HG03521 (cell line): ENCODE results near the gene ASXL1.
"Not testable (repeated sequence)": the region's sequence is repeated elsewhere in the genome, so short reads cannot be mapped to it uniquely, and the experiment has no call there.

Experiments used
- ATAC-seq: cut with Tn5 transposase; IDR thresholded peaks from one replicate; pipeline ENCODE4 v1.9.1; 2021; ENCODE audit warnings: mild to moderate bottlenecking, moderate library complexity; ENCODE audit not compliant: unreplicated experiment

The ASXL1 gene

DNA sequence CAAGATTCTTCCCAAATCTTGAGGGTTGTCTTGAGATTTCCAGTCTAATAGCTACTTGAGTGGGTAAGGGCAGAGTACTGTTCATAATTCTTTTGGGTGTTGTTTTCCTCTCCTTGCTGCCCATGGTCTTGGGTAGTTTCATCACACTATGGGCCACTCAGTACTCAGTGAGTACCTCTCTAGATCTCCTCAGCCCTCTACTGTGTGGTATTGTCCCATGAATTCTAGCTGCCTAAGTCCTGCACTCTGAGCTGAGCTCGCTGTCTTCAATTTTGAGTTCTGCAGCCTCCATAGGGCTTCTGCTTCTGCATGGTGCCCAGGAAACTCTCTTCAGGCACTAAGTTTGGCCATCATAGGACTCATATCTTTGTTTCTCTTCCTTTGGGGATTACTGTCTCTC, 42.3 kb downstream of the ASXL1 start:
- no peak for ATAC-seq

DNA sequence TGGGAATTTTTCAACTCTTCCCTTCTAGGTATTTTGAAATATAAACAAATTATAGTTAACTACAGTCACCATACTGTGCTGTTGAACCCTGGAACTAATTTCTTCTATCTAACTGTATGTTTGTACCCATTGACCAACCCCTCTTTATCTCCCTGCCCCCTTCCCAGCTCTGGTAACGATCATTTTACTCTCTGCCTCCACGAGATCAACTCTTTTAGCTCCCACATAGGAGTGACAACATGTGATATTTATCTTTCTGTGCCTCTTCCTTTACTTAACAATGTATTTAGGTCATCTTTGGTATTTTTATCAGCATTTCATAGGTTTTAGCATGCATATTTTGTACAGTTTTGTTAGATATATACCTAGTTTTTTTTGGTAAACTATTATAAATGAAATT, 45.9 kb downstream of the ASXL1 start:
- no peak for ATAC-seq

DNA sequence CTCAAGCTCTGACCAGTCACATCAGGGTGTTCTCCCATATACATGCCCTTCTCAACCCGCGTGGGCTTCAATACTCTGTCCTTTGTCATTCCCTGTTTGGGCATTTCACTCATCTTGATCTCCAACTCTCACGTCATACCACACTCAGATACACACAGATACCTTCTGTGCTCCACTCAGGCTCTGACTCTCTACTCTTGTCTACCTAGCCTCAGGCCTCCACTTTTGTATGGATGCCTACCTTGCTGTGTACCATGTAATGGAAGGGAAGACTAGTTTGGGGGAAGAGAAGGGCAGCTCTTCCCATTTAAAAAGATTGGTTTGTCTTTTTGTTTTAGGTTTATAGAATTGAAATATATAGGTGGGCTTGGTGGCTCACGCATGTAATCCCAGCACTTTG, 48.6 kb downstream of the ASXL1 start:
- ATAC-seq: no peak

DNA sequence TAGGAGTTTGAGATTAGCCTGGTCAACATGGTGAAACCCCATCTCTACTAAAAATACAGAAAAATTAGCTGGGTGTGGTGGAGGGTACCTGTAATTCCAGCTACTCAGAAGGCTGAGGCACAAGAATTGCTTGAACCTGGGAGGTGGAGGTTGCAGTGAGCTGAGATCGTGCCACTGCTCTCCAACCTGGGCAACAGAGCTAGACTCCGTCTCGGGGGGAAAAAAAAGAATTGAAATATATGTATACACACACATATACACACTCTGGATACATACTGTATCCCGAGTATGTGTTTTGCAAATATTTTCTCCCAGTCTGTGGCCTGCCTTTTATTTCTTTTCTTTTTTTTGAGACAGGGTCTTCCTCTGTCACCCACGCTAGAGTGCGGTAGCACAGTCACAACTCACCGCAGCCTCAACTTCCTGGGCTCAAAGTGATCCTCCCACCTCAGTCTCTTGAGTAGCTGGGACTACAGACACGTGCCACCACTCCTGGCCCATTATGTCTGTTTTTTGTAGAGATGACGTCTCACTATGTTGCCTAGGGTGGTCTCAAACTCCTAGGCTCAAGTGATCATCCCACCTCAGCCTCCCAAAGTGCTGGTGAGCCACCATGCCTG, 49.1 kb downstream of the ASXL1 start:
- not testable (repeated sequence) for ATAC-seq

DNA sequence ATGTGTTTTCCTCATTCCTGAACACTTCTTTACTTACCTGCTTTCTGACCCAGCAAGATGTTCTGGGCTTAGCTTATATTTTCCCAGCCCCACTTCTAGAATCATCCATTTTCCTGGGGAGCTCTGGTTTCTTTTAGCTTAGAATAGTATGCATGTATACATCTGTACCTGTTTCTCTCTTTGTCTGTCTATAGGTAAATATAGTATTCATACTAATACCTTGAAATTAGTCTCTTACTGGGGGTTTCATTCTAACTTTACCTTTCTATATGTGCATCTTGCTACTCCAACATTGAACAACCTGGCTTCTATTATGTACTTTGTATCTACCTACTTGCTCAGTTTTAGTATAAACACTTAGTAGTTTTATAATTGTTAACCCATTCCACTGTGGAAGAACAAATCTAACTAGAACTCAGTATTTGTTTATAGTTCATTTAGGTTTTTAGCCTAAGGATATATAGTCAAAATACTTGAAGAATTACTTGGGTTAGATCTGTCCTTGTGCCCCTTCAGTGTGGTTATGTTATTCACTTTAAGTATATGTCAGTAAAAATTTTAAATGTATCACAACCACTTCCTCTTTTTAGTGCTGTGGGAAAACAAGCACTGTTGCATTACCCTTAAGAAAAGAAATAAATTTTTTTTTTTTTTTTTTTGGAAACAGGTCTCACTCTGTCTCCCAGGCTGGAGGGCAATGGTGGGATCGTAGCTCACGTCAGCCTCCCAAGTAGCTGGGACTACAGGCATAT, 54.0 kb downstream of the ASXL1 start:
- ATAC-seq: no peak

DNA sequence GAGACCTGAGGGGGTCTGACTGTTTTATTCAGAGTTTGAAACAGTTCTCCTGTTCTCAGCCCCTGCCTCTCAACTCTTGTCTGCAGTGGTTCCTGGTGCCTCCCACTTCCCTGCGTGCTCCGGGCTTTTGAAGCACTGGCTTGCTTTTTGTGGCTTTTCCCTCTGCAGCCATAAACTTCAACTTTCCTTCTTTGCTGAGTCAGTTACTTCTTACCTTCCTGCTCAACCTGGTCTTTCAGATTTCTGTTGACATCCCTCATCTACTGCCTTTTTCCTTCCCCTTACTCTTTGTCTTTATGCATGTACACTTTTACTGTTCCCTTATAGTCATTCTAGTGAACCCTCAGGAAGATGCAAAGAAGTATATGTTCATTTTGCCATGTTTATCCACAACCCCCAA, 57.4 kb downstream of the ASXL1 start:
- no peak for ATAC-seq

DNA sequence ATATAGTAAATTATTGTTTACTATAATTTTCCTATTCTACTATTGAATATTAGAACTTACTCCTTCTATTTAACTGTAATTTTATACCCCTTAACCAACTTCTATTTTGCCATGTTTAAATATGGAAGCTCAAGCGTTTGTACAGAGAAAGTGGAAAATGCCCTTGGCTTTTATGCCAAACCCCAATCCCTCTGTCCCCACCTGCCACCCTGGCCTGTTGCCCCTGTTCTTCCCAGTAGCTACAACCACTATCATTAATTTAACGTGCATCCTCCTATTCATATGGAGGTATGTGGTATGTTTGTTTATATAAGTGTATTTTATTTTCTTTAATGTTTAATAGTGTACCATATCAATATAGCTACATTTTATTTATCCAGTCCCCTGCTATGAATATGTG, 58.1 kb downstream of the ASXL1 start:
- ATAC-seq: no peak

DNA sequence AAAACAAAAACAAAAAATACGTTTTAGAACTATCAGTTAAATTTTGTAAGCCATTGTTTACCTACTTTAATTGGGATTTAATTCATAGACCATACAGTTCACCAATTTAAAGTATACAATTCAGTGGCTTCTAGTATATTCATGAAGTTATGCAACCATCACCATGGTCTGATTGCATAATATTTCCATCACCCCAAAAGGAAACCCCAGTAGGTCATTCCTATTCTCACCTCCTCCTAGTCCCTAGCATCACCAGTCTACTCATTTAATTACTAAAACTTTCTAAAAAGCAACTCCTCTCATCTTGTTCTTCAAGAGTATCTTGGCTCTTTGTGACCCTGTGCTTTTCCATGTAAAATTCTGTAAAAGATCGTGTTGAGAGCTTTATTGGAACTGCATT, 60.2 kb downstream of the ASXL1 start:
- ATAC-seq: no peak

DNA sequence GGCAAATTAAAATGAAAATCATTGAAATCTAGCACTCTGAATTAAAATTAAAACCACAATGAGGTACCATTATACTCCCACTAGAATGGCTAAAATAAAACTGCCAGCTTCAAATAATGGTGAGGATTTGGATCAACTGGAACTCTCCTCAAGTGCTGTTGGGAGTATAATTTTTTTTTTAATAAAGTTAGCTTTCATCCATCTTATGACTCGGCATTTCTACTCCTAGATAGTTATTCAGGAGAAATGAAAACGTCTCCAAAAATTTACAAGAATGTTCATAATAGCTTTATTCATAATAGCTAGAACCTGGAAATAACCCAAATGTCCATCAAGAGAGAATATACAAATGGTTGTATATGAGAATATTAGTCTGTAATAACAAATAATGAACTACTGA, 63.2 kb downstream of the ASXL1 start:
- no peak for ATAC-seq

DNA sequence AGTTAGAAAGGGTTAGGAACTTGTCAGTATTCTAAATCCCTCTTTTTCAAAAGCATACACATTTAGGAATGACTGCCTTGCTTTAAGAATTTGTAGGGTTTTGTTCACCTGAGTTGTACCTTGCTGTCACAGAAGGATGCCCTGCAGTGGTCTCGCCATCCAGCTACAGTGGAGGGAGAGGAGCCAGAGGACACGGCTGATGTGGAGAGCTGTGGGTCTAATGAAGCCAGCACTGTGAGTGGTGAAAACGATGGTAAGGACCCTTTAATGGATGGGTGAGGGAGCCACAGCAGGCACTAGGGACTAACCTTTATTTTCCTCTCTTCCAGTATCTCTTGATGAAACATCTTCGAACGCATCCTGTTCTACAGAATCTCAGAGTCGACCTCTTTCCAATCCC, 69.9 kb downstream of the ASXL1 start:
- ATAC-seq: no peak

DNA sequence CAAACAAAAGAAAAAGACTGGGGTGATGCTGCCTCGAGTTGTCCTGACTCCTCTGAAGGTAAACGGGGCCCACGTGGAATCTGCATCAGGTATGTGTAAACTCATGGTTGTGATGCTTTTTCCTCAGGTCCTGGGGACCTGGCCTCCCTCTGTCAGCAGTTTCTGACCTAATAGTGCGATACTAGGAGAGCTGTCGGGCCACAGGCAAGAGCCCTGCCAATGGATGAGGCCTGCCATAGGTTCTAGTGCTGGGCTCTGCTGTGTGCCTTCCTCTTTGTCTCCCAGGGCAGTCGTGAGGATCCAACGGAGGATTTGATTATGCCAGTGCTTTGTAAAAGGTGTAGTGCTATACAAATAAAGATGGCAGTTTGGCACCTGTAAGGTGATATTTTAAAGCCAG, 71.2 kb downstream of the ASXL1 start:
- ATAC-seq: no peak

DNA sequence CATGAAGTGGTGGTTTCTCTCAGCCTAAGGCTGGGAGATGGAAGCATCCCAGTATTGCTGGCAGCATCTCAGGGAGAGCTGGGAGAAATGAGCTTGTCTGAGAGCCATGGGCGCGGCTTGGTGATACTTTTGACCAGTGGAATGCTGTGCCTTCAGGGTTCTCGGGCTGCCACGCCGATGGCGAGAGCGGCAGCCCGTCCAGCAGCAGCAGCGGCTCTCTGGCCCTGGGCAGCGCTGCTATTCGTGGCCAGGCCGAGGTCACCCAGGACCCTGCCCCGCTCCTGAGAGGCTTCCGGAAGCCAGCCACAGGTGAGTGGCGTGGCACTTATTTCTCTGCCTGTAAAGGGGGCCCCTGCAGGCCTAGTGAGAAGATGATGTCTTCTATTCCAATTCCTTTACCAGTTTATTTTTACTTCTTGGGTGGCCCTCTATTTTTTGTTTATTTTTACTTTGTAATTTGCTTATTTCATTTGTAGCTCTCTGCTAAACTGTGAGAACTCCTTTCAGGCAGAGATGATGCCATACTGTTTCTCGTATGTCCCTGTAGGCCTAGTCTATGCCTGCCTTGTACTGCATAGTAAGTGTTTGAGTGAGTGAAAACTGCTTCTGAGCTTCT, 71.7 kb downstream of the ASXL1 start:
- no peak for ATAC-seq

DNA sequence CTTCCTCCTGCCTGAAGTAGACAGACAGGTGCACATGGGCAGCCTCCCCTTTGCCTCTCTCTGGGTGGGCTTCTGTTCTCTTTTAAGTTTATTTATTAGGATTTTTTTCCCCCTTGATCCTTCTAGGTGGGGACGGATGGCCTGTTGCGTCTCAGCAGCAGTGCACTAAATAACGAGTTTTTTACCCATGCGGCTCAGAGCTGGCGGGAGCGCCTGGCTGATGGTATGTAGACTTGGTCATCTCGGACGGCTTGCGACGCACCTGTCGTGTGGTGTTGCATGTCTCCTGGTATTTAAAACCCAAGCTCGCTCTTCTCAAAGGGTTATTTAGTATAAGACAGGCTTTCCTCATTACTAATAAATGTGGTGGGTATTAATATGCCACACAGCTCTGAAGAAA, 73.3 kb downstream of the ASXL1 start:
- no peak for ATAC-seq

DNA sequence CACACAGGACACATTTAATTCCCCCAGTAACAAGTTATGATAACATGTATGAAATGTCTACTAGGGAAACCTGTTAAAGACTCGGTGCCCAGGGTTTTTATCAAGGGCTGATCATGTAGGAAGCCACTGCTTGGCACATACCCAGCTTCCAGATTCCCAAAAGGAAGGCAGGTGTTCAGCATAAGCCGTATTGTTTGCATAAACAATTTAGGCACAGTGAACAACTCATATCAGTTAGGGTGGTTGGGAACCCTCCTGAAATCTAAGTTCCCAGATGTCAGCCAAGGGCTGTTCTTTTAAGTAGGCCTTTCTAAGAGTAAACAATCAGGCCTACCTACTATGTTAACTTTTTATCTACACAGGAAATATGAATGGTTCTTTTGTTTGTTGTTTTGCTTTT, 74.1 kb downstream of the ASXL1 start:
- no peak for ATAC-seq

DNA sequence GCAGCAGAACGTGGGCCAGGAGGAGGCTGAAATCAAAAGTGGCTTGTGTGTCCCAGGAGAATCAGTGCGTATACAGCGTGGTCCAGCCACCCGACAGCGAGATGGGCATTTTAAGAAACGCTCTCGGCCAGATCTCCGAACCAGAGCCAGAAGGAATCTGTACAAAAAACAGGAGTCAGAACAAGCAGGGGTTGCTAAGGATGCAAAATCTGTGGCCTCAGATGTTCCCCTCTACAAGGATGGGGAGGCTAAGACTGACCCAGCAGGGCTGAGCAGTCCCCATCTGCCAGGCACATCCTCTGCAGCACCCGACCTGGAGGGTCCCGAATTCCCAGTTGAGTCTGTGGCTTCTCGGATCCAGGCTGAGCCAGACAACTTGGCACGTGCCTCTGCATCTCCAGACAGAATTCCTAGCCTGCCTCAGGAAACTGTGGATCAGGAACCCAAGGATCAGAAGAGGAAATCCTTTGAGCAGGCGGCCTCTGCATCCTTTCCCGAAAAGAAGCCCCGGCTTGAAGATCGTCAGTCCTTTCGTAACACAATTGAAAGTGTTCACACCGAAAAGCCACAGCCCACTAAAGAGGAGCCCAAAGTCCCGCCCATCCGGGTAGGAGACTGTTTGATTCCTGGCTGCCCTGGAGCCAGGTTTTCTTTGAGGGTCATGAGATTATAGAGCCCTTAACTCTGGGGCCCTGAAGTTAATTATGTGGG, 75.3 kb downstream of the ASXL1 start:
- ATAC-seq: no peak

DNA sequence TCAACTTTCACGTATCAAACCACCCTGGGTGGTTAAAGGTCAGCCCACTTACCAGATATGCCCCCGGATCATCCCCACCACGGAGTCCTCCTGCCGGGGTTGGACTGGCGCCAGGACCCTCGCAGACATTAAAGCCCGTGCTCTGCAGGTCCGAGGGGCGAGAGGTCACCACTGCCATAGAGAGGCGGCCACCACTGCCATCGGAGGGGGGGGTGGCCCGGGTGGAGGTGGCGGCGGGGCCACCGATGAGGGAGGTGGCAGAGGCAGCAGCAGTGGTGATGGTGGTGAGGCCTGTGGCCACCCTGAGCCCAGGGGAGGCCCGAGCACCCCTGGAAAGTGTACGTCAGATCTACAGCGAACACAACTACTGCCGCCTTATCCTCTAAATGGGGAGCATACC, 76.3 kb downstream of the ASXL1 start:
- no peak for ATAC-seq

DNA sequence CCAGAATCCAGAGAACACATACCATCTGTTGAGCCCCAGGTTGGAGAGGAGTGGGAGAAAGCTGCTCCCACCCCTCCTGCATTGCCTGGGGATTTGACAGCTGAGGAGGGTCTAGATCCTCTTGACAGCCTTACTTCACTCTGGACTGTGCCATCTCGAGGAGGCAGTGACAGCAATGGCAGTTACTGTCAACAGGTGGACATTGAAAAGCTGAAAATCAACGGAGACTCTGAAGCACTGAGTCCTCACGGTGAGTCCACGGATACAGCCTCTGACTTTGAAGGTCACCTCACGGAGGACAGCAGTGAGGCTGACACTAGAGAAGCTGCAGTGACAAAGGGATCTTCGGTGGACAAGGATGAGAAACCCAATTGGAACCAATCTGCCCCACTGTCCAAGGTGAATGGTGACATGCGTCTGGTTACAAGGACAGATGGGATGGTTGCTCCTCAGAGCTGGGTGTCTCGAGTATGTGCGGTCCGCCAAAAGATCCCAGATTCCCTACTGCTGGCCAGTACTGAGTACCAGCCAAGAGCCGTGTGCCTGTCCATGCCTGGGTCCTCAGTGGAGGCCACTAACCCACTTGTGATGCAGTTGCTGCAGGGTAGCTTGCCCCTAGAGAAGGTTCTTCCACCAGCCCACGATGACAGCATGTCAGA, 77.4 kb downstream of the ASXL1 start:
- no peak for ATAC-seq

DNA sequence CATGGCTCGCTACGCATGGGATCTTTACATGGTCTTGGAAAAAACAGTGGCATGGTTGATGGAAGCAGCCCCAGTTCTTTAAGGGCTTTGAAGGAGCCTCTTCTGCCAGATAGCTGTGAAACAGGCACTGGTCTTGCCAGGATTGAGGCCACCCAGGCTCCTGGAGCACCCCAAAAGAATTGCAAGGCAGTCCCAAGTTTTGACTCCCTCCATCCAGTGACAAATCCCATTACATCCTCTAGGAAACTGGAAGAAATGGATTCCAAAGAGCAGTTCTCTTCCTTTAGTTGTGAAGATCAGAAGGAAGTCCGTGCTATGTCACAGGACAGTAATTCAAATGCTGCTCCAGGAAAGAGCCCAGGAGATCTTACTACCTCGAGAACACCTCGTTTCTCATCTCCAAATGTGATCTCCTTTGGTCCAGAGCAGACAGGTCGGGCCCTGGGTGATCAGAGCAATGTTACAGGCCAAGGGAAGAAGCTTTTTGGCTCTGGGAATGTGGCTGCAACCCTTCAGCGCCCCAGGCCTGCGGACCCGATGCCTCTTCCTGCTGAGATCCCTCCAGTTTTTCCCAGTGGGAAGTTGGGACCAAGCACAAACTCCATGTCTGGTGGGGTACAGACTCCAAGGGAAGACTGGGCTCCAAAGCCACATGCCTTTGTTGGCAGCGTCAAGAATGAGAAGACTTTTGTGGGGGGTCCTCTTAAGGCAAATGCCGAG, 78.2 kb downstream of the ASXL1 start:
- ATAC-seq: no peak

DNA sequence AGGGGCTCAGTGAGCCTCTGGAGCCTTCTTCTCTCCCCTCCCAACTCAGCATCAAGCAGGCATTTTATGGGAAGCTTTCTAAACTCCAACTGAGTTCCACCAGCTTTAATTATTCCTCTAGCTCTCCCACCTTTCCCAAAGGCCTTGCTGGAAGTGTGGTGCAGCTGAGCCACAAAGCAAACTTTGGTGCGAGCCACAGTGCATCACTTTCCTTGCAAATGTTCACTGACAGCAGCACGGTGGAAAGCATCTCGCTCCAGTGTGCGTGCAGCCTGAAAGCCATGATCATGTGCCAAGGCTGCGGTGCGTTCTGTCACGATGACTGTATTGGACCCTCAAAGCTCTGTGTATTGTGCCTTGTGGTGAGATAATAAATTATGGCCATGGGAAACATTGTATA, 78.8 kb downstream of the ASXL1 start:
- no peak for ATAC-seq

DNA sequence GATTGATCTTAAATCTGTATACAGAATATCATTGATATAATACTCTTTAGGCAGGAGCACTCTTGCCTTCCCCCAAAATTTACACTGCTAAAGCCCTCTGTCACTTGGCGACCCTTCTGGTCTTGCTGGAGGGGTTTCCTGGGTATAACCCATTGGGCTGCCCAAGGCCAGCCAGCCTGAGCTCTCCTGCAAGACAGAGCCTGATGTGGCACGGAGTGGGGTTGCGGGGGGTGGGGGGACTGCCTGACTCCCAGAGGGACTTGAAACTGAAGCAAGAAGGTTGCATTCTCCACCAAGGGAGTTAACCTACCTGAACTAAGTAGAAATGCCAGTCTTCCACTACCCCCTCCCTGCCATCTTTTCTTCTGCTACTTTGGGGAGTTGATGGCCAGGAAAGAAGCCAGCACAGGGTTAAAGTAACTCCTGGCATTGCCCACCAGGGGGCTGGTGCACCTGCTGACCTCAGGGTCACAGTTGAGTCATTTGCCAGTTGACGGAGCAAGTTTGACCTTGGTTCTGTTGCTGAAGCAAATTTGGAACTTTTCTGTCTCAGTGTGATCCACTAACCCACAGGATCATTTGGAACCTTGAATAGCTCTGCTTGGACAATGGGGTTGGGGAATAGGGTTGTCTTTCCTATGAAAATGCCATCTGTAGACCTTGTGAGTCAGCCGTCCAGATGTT, 79.4 kb downstream of the ASXL1 start:
- no peak for ATAC-seq
